ENCODE results near the gene POLR2F.

DNA sequence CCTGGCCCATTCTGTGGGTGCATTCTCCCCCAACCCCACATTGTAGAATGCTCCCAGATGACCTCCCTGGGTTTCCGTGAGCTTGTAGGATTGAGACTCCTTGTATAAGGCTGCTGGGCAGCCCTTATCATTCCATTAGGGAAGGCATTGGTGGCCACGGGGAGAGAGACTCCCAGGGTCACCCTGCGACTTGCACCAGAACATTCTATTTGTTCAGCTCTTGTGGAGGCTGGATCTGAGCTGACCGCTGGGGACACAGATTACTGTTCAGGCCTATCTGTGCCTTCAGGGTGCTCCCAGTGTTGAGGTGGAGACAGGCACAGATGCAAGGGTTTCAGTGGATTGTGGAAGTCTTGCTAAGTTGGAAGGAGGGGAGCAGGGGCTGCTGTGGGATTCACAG is 29.6 kb upstream of the POLR2F start:
- TF ChIP-seq, protein P1, sequence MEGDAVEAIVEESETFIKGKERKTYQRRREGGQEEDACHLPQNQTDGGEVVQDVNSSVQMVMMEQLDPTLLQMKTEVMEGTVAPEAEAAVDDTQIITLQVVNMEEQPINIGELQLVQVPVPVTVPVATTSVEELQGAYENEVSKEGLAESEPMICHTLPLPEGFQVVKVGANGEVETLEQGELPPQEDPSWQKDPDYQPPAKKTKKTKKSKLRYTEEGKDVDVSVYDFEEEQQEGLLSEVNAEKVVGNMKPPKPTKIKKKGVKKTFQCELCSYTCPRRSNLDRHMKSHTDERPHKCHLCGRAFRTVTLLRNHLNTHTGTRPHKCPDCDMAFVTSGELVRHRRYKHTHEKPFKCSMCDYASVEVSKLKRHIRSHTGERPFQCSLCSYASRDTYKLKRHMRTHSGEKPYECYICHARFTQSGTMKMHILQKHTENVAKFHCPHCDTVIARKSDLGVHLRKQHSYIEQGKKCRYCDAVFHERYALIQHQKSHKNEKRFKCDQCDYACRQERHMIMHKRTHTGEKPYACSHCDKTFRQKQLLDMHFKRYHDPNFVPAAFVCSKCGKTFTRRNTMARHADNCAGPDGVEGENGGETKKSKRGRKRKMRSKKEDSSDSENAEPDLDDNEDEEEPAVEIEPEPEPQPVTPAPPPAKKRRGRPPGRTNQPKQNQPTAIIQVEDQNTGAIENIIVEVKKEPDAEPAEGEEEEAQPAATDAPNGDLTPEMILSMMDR (IDR thresholded peaks at IDR 0.05), result no peak
- TF ChIP-seq ZFX (IDR thresholded peaks at IDR 0.05; ENCODE audit: borderline replicate concordance), result no peak

Data from 22Rv1 (cell line).